Thyroid gland (tissue), 4 donors: Measurements from ENCODE around the gene MCF2L. TPM values are rescaled to one million over a fixed set of nuclear protein-coding genes. Genes with fewer than 3 reads are reported as not detected.

Experiments
- DNase-seq, 2 donors: peaks; one replicate each; pipeline ENCODE4 v3.0.0-alpha.2; 2019
- H3K27ac ChIP-seq, 3 donors: fragments of 200-600 bp; sonication (generic); 1 replicate in 2 of 3; 2 replicates in 1 of 3; pipeline ENCODE4 v1.5.1; 2016 to 2019; ENCODE audit warnings: mild to moderate bottlenecking in 1 of 3, moderate library complexity in 1 of 3
- H3K27me3 ChIP-seq: fragments of 200-600 bp; sonication (generic); one replicate; pipeline ENCODE4 v1.5.1; 2019
- H3K36me3 ChIP-seq, 2 donors: fragments of 200-600 bp; sonication (generic); one replicate each; pipeline ENCODE4 v1.5.1; 2016 to 2019
- H3K4me1 ChIP-seq, 2 donors: fragments of 200-600 bp; sonication (generic); one replicate each; pipeline ENCODE4 v1.5.1; 2017 to 2019
- H3K4me3 ChIP-seq, 3 donors: fragments of 200-600 bp; sonication (generic); replicated peaks in 1 of 3; 1 replicate in 2 of 3; 2 replicates in 1 of 3; pipeline ENCODE4 v1.5.1; 2016; ENCODE audit warnings: mild to moderate bottlenecking in 1 of 3
- H3K9me3 ChIP-seq: fragments of 200-600 bp; sonication (generic); one replicate; pipeline ENCODE4 v1.5.1; 2017
- POLR2A ChIP-seq, 2 donors: fragments of 450-650 bp; IDR thresholded peaks; one replicate each; pipeline ENCODE4 v1.6.1; 2017; ENCODE audit warnings: antibody characterized with exemption in 2 of 2, mild to moderate bottlenecking in 2 of 2, moderate library complexity in 1 of 2
- WGBS, 2 donors: methylation state at CpG; one replicate each; pipeline ENCODE4 v1.1.5; 2017; 5-methylcytosine and 5-hydroxymethylcytosine counted together
- intact Hi-C: fragments of 100-400 bp; cut with DNase I; formaldehyde crosslinking; loops from one replicate; pipeline ENCODE4 v1.15.1; 2023
- total RNA-seq, 4 donors: library from RNA; depleted of rRNA; stranded (reverse); fragments of >200 nt; gene quantifications; one replicate each; pipeline ENCODE4 v1.2.3, GENCODE V29; 2016
- TF ChIP-seq, protein P1 (sequence below), 6 experiments: fragments of 200-600 bp in 3 of 6; fragments of 450-650 bp in 3 of 6; sonication (generic) in 3 of 6; IDR thresholded peaks; one replicate each; pipeline ENCODE4 v1.5.1; 2016 to 2019; ENCODE audit warnings: antibody characterized with exemption in 6 of 6, mild to moderate bottlenecking in 2 of 6, inconsistent platforms in 1 of 6, moderate library complexity in 1 of 6

The MCF2L gene
- total RNA-seq, 4 donors from 2014 or later = 35.6 to 83.4 (median 43.6) TPM

DNA sequence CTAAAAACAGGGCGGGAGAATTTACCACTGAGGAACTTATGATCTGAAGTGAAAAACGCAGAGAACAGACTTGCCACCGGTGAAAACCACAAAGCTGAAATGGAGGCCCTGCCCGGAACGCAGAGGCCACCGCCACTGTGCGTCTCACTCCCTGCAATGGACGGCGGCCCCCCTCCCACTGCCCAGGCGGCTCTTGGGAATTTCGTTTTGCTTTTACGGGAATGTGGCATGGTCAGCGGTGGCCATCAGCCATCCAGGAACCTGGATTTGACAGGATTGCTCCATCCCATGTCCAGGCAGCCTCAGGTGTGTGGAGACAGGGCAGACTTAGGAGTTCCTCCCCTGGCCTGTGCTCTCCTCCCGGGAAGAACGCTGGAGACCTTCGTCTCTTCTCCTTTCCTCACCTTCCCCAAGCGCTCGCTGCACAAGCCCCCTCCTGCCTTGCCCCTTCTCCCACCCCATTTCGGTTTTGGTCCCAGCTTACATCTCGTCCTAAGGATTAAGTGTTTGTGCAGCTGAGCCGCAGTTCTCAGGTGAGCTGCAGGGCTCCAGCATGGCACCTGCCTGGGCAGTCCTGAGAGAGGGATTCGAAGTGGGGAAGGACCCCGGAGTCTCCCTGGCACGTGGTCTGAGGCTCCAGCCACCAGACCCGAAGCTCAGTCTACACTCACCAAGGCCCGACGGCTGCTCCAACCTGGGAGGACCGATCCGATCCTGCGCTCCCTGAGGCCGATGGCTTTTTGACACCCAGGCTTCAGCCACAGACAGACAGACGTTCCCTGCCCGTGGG, 49.9 kb downstream of the MCF2L start:
- H3K36me3 ChIP-seq = peaks cover 0 to 4% of the 10 kb centered on the region in 2 donors
- no peak overlapping the region for H3K27ac ChIP-seq
- WGBS, 2 donors = 87 to 88% methylated on average over 33 of the region's 33 CpGs
- H3K4me3 ChIP-seq = no peak overlapping the region
- no peaks in the 10 kb centered on the region for H3K9me3 ChIP-seq
- H3K27me3 ChIP-seq = no peaks in the 10 kb centered on the region
- H3K4me1 ChIP-seq = no peaks in the 10 kb centered on the region
- no peak for DNase-seq
- intact Hi-C loops = no loop called here
- TF ChIP-seq, protein P1, sequence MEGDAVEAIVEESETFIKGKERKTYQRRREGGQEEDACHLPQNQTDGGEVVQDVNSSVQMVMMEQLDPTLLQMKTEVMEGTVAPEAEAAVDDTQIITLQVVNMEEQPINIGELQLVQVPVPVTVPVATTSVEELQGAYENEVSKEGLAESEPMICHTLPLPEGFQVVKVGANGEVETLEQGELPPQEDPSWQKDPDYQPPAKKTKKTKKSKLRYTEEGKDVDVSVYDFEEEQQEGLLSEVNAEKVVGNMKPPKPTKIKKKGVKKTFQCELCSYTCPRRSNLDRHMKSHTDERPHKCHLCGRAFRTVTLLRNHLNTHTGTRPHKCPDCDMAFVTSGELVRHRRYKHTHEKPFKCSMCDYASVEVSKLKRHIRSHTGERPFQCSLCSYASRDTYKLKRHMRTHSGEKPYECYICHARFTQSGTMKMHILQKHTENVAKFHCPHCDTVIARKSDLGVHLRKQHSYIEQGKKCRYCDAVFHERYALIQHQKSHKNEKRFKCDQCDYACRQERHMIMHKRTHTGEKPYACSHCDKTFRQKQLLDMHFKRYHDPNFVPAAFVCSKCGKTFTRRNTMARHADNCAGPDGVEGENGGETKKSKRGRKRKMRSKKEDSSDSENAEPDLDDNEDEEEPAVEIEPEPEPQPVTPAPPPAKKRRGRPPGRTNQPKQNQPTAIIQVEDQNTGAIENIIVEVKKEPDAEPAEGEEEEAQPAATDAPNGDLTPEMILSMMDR (IDR thresholded peaks at IDR 0.05) = no peak
- TF ChIP-seq POLR2A (IDR thresholded peaks at IDR 0.05) = no peak

DNA sequence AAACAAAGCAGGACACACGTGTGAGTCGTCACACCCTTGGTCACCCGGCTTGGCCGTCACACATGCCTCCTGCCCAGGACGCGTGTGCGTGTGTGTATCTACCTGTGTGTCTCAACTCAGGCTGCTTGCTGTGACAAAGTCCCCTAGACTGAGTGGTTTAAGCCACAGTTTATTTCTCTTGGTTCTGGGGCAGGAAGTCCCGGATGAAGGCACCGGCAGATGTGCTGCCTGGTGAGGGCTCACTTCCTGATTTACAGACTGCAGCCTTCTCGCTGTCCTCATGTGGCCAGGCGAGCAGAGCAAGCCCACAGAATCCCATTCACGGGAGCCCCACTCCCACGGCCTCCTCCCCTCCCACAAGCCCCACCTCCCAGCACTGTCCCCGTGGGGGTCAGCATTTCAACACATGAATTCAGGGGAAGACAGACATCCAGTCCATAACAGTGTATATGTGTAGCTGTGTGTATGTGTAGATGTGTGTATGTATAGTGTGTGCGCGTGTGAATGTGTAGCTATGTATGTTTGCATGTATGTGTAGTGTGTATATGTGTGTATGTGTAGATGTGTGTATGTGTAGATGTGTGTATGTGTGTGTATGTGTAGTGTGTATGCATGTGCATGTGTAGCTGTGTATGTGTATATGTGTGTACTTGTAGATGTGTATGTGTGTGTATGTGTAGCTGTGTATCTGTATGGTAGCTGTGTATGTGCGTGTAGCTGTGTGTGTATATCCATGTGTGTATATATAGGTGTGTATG, 51.5 kb downstream of the MCF2L start:
- H3K4me1 ChIP-seq = no peaks in the 10 kb centered on the region
- no peak for TF ChIP-seq POLR2A (IDR thresholded peaks at IDR 0.05)
- TF ChIP-seq, protein P1 (IDR thresholded peaks at IDR 0.05) = no peak
- no peak for DNase-seq
- no peaks in the 10 kb centered on the region for H3K9me3 ChIP-seq
- H3K27ac ChIP-seq = no peak overlapping the region
- H3K27me3 ChIP-seq = no peaks in the 10 kb centered on the region
- intact Hi-C loops = no loop called here
- 79 to 87% methylated on average over 17 of the region's 17 CpGs for WGBS, 2 donors
- peaks cover 0 to 4% of the 10 kb centered on the region in 2 donors for H3K36me3 ChIP-seq
- H3K4me3 ChIP-seq = no peak overlapping the region

DNA sequence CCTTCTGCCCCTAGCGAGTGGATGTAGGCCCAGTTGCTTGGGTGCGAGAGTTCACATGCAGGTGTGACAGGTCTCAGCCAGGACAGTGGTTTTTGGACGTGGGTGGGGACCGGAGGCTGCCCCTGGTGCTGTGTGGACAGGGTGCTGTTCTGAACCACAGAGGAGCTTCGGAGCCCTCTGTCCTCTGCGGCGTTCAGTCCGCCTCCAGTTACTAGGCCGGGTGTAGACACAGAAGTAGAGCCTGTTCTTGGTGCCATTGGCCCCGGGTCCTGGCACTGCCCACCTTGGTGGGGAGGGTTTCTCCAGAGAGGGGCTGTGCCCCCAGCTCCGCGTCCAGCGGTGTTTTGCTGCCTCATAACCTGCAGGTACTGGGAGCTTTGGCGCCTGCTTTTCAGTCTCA, 52.4 kb downstream of the MCF2L start:
- Histone ChIP-seq H3K4me1 (no peaks in the 10 kb centered on the region), H3K36me3 (peaks cover 0 to 4% of the 10 kb centered on the region in 2 donors), H3K27ac (no peak overlapping the region), H3K9me3 (no peaks in the 10 kb centered on the region), H3K4me3 (no peak overlapping the region), H3K27me3 (no peaks in the 10 kb centered on the region)
- WGBS, 2 donors = 85 to 90% methylated on average over 6 to 13 of the region's 14 CpGs
- DNase-seq = no peak
- intact Hi-C loops = no loop called here
- TF ChIP-seq, protein P1 (IDR thresholded peaks at IDR 0.05) = no peak
- TF ChIP-seq POLR2A (IDR thresholded peaks at IDR 0.05) = no peak

DNA sequence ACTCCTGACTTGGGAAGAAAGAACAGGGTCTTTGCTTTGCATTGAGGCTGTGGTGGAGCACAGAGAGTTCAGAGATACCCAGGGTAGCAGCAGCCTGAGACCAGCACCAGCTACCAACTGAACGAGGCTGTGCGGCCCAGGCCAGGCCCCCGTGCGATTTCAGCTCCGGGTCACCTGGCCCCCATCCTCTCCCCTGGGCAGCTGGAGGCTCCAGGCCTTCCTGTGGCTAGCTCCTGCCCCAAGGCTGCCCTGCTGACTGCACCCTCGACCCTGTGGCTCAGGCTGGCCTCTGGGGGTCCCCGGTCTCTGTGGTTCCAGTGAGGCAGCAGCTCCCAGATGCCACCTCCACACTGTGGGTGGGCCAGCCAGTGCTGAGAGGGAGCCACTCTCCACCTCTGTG, 52.8 kb downstream of the MCF2L start:
- H3K9me3 ChIP-seq = no peaks in the 10 kb centered on the region
- H3K27ac ChIP-seq = no peak overlapping the region
- intact Hi-C loops = no loop called here
- H3K36me3 ChIP-seq = peaks cover 0 to 5% of the 10 kb centered on the region in 2 donors
- TF ChIP-seq, protein P1 (IDR thresholded peaks at IDR 0.05) = no peak
- no peak for TF ChIP-seq POLR2A (IDR thresholded peaks at IDR 0.05)
- no peak overlapping the region for H3K4me3 ChIP-seq
- WGBS, 2 donors = 82 to 96% methylated on average over 7 of the region's 7 CpGs
- no peaks in the 10 kb centered on the region for H3K27me3 ChIP-seq
- no peak for DNase-seq
- no peaks in the 10 kb centered on the region for H3K4me1 ChIP-seq

DNA sequence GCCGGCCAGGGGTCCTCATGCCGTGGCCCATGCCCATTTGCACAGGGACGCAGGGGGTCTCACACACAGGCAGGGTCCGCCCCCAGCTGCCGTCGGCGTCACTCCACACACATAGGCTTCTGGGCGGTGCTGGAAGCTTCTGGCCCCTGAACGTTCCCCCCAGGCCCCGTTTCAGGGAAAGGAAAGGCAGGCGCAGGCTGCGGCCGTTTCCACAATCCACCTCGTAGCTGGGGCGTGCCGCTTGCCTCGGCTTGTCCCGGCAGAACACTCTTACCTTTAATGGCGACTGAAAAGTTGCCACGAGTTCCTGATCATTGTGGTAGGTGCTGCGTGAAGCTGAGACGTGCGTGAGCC, 53.4 kb downstream of the MCF2L start:
- Histone ChIP-seq H3K27ac (peak overlapping the region in 1 of 3 donors; percentile 28), H3K36me3 (peaks cover 0 to 10% of the 10 kb centered on the region in 2 donors)
- intact Hi-C loops = no loop called here

More for the DNA sequence above, 53.4 kb downstream of the MCF2L start:
- TF ChIP-seq POLR2A (IDR thresholded peaks at IDR 0.05) = no peak
- TF ChIP-seq, protein P1 (IDR thresholded peaks at IDR 0.05) = no peak
- H3K4me1 ChIP-seq = no peaks in the 10 kb centered on the region
- H3K27me3 ChIP-seq = no peaks in the 10 kb centered on the region
- DNase-seq = no peak
- 72 to 76% methylated on average over 23 of the region's 23 CpGs for WGBS, 2 donors
- no peaks in the 10 kb centered on the region for H3K9me3 ChIP-seq
- no peak overlapping the region for H3K4me3 ChIP-seq
